NCI-H524 treated with DMSO at 0.1 percent for 48 hours (cell line): ENCODE data around the gene CARMIL1.
"Not testable (repeated sequence)": the region's sequence is repeated elsewhere in the genome, so short reads cannot be mapped to it uniquely, and the experiment has no call there.

ENCODE experiments used
- DNase-seq: peaks from one replicate; lab custom pipeline; 2025; lab: John Stamatoyannopoulos, UW

CARMIL1 gene

DNA sequence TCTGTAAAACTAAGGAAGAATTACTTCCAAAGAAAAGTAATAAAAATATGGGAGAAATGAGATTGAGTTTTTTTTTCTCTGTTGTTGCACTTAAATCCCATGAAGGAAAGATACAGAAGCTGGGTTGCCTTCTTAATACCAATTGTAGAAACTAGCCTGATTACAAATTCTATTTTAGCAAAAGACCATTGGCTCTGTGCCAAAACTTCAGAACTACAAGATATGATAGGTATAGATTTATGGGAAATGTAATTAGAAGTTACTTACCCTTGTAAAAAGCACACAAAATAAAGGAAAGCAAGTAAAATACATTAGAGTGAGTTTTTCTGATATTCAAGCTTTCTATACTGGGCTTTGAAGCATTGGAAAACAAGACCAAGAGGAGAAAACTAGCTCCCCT is 299.4 kb downstream of the CARMIL1 start:
- no peak for DNase-seq

DNA sequence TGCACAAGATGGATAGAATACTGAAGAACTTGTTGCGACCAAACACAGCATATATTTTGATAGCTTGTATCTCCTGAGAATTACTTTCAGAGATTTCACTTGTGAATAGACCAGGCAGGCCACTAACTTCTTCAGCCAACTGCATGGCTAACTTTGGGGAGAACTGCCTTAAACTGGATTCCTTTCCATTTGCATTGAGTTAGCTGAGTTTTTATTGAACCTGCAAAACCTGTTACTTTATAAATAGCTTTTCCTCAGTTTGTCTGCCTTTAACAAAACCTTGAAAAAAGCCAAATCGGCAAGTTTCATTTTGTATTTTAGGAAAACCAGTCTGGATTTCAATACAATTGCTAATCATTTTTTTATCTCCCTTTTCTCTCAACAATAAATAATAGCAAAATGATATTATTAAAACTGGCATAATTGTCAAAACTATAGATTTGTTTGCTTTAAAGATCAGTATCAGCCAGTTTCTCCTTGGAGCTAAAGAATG is 300.3 kb downstream of the CARMIL1 start:
- no peak for DNase-seq

DNA sequence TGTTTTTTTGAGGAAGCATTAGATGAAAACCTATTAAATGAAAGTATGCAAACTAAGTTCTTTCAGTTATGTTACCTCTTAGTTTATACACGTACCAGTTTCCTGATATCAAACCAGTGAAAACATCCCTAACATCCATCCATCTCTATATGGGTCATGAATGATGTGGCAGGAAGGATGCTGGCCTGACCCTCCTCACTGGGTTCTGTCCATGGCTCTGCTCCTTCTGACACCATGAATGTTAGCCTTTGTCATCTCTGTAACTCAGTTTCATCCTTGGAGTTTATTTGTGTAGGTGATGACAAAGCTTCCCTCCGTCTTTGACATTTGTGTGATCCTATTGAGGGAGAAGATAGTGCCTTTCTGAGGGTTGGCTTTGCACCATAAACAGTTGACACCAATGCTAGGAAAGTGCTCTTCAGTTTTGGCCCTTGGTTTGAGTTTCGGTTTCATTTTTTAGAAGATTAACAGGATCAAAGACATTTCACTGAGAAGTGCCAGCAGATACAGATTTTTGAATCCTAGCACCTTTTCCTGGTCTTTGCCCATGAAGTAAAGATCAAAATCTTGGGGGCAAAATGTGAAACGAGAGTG is 300.8 kb downstream of the CARMIL1 start:
- DNase-seq, result no peak

DNA sequence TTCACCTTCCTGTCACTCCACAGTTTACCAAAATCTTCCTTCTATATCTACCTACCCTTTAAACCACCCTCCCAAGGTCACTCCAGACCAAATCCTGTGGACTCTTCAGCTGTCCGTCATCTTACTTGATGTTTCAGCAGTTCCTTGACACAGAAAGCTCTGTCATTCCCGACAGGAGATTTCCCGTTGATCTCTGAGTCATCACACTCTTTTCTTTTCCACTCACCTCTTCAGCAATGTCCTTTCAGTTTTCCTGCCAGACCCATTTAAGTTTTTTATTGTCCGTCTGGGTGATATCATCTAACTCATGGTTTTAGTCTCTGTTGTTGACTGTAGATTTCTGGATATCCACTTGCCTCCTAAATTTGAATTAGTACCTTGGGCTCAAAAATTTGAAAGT is 302.9 kb downstream of the CARMIL1 start:
- DNase-seq, result no peak

DNA sequence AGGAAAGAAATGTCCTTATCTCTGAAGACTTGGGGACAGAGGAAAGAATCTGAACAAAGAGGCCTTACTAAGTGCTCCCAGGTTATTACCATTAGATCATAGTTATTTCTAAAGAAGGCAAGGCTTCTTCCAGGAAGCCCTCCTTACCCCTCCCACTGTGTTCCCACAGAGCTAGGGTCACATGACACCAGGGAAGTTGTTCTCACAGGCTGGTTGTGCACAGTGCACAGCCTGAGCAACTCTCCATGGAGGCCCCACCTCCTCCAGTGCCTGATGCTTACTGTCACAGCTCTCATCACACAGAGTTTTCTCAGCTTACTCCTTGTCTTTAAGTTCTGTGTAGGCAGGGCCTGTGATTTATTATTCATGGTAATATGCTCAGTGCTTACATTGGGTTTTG is 303.9 kb downstream of the CARMIL1 start:
- no peak for DNase-seq

DNA sequence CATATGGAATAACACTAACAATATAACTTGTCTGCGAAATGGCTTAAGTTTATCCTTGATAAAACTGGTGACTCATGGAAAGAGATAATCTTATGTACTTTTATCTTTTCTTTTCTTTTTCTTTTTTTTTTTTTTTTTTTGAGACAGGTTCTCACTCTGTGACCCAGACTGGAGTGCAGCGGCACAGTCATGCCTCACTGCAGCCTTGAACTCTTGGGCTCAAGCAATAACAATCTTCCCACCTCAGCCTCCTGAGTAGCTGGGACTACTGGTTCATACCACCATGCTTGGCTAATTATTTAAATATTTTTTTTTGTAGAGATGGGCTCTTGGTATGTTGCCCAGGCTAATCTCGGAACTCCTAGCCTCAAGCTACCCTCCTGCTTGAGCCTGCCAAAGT is 304.7 kb downstream of the CARMIL1 start:
- DNase-seq, result no peak

DNA sequence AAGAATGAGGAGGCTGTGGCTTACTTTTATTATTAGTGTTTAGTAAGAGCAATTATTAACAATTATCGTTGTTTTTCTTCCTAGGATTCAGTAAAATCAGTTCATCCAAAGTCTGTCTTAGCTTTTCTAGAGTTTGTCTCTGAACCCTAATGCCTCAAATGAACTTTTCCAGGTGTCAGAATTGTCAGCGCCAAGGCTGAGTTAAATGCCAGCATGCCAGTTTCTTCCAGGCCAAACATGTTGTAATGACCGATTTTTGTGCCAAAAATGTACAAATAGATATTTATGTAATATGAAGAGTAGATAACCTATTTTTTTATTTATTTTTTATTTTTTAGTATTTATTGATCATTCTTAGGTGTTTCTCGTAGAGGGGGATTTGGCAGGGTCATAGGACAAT is 306.1 kb downstream of the CARMIL1 start:
- DNase-seq, result no peak

DNA sequence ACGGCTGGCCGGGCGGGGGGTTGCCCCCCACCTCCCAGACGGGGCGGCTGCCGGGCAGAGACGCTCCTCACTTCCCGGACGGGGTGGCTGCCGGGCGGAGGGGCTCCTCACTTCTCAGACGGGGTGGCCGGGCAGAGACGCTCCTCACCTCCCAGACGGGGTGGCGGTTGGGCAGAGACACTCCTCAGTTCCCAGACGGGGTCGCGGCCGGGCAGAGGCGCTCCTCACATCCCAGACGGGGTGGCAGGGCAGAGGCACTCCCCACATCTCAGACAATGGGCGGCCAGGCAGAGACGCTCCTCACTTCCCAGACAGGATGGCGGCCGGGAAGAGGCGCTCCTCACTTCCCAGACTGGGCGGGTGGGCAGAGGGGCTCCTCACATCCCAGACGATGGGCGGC is 306.9 kb downstream of the CARMIL1 start:
- not testable (repeated sequence) for DNase-seq

DNA sequence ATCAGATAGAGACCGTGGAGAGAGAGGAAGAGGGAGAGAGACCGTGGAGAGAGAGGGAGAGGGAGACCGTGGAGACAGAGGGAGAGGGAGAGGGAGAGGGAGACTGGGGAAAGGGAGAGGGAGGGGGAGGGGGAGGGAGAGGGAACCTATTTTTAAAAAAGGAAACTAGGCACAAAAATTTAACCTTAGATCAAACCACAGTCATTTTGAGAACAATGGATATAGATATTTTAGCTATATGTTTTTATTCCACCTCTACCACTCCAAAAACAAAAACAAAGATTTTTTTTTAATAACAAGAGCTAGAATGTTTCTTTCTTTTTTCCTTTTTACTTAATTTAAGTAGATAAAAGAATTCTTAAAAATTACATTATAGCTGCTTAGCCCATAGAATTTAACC is 307.8 kb downstream of the CARMIL1 start:
- no peak for DNase-seq

DNA sequence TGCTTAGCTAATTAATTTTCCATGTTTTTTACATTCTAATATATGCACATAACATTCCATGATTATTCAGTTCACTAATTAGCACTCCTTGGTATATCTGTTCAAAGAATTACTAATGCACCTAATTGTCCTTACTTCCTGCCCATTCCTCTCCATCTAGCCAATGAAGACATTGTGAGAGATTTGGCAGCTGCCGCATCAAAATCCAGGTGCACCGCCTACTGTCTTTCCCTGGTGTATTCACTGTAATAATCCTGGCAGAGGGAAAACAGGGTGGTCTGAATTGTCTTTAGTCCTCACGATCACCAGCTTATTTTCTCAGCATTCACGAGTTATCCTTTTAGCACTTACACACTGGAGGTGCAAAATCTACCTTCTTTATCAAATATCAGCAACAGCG is 311.8 kb downstream of the CARMIL1 start:
- DNase-seq, result no peak

DNA sequence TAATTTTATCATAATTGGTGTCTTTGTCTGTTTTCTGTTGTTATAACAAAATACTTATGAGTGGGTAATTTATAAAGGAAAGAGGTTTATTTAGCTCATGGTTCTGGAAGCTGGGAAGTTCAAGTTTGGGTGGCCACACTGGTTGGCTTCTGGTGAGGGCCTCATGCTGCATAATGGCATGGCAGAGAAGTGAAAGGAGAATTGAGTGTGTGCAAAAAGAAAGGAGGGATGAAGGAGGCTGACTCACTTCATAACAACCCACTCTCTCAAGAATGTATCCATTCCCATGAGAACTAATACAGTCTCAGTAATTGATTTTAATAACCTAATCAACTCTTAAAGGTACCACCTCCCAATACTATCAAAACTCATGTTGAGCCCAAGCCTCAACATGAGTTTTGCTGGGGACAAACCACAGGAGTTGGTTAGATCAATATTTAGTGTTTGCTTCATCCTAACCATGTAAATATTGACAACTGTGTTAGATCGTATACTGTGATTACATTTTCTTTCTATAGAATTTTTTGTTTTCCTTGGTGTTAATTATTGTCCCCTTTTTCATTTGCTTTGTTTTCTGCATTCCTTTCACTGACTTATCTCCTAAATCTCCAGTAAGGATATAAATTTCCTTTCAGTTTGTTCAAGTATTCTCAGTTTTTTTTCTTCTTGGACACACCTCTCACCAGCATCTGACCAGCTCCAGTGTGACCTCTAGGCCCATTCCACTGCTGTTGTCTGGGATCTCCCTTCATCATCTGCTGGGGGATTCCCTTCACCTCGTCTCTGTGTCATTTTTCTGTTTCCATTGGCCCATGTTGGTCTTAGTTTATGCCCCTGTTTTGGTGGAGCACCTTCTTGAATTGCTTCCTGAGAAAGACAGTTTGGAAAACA is 318.0 kb downstream of the CARMIL1 start:
- DNase-seq, result no peak

DNA sequence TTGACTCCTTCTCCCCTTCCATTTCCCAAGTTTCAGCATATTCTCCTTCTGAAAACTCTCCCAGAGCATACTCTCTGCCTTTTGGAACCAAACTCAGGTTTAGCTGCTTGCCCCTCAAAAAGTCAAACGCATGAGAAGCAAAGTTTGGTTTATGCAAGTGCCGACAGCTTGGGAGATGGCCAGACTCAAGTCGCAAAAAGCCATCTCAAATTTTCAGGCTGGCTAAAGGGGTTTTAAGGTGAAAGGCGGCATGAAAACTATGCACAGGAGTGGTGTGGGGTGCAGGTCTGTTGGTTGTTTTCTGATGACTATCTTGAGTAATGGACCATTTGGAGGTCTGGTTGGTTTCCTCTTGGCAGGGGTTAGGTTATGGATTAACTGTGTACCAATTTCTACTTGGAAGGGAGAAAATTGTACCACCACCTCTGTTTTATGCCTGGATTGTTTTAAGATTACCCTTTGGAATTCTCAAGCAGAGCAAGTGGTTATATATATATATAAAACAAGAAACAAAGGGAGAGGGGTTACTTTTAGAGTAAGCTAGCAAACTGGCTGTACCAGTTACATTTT is 320.4 kb downstream of the CARMIL1 start:
- no peak for DNase-seq

DNA sequence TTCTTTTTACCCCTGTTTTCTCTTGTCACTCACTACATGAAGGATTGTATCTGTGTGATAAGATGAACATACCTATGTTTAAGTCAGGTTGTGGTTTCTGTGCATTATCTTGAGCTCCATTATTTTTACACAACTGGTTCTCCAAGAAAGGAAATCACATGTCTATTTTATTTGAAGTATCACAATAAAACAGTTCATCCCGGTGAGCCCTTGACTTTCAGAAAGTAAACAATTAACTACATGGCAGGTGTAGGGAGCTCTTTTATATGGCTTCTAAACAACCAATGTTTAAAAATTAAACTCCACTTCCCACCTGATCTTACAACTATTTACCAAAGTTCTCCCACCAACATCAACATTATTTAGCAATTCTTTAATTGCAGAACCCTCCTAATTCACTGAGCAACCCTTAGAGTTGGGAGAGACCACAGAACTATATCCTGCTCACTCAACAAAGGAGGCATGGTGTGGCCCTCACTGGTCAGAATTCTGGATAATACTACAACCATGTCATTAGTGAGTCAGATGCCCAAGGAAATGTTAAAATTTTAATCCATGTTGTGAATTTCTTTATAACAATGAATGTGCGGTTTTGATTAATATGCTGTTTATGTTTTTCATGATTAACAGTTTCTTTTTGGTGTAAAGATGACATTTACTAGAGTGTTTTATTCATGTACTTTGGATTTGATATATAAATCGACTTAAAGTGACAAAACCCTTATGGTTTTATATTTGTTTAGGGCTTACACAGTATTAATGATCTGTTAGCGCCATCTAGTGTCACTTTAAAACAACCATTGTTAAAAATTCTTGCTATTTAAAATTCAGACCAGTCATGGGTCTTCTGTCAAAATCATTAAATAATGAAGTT is 322.9 kb downstream of the CARMIL1 start:
- peak; percentile 9 for DNase-seq

DNA sequence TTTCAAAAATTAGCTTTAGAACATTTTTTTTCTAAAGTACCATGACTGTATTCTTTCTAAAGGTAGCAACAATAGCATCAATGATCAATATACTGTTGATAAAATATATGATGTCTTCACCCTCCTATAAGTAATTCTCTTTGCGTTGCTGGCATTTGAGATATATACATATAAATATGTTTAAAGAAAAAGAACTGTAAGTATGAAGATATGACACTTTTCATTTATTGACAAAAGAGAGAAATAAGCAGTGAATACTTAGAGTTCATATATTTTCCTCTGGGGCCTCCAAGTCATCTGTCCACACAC is 323.5 kb downstream of the CARMIL1 start:
- no peak for DNase-seq

DNA sequence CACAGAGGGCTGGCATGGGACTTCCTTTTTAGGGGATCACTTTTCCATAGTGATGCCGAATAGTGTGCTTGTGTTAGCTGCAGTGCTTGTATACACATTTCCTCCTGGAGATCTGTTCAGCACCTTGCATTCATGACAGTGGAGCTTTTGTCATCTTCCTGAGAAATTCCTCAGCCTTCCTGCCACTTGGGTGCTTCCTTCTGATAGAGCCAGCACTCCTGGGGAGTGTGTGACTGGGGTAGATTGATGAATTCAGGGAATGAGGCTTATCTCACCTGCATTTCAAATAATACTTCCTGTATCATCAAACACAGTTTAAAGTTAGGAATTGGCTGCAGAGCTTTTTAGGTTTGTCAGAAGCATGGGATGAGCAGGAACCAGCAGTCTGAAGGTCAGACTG is 324.1 kb downstream of the CARMIL1 start:
- no peak for DNase-seq

DNA sequence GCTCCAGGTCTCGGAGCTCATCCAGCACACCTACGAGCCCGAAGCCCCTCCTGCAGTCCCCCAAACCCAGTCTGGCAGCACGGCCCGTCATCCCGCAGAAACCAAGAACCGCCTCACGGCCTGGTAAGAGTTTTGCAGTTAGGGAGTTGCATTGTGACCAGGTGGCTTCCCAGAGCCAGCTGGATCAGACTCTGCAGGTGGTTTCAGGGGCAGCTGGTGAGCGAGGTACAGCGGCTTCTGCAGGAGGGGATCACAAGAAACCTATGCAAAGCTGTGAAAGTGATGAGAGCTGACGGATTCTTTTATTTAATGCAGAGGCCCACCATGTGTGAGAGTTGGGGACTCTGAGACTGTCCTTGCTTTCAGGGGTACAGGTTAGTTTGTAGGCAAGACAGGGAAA is 327.0 kb downstream of the CARMIL1 start:
- DNase-seq, result no peak

DNA sequence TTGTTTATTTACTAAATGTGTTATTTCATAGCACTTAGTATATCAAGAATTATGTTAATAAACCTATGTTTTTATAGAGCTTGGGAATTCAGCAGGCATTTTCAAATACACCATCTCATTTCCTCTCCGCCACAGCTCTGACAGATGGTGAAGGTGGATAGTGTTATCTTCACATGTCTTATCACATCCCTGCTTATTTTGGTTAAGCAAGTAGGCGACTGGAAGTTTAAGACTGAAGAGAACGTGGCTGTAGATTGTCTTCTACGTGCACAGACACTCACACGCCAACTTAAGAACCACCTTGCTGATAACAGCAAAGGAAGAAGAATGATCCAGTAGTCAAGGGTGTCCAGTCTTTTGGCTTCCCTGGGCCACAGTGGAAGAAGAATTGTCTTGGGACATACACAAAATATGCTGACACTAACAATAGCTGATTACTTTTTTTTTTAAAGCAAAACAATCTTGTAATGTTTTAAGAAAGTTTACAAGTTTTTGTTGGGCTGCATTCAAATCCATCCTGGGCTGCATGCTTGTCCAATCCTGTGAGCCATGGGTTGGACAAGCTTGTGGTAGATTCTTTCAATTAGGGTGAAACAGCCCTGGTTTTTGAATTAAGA is 329.5 kb downstream of the CARMIL1 start:
- DNase-seq, result no peak

DNA sequence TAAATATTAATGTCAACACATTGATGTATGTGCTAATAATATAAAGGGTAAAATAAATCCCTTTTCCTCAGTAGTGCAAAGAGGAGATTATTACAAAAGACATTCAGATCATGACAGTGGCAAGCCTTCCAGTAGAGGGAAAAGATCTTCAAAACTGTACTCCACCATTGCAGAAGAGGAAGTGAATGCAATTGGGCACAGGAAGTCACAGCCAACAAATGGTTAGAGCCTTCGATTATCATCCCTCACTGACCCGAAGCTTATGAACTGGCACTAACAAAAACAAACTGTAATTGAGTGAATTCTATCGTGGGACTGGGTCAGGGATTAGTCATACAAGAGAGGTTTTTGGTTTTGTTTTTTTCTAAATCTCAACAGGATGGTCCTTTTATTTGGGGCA is 333.5 kb downstream of the CARMIL1 start:
- DNase-seq, result no peak

DNA sequence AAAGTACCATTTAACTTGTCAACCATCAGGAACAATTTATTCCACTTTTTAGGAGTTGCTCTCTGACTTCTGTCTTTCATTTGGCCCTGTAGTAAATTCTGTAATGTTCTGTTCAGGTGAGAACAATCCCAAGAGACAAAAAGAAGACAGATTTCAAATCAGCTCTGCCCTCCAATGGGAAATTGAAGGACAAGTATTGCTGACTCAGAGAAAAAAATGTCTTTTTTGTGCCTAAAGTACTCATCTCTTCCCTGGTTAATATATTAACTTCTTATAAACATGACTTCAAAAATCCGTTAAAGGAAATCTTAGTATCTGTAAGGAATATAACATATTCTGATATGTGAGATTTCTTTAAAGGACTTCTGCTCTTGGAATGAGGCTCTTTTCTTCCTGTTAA is 334.2 kb downstream of the CARMIL1 start:
- DNase-seq, result no peak

DNA sequence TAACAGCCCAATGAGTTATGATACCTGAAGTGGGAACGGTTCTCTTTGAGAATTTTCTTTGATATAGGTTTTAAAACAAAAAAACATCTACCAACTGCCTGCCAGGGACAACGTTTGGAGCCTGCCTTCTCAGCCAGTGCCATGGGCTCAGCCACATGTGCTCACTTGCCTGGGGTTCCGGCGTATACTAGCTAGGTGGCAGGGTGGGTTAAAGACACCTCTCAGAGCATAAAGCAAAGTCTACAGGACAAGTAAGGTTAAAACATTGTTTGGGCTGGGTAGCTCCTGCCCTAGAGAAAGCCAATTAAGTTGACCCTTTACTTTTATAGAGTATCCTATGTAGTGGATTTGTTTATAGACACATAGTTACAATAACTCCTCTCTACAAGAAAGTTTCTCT is 334.9 kb downstream of the CARMIL1 start:
- DNase-seq, result no peak

DNA sequence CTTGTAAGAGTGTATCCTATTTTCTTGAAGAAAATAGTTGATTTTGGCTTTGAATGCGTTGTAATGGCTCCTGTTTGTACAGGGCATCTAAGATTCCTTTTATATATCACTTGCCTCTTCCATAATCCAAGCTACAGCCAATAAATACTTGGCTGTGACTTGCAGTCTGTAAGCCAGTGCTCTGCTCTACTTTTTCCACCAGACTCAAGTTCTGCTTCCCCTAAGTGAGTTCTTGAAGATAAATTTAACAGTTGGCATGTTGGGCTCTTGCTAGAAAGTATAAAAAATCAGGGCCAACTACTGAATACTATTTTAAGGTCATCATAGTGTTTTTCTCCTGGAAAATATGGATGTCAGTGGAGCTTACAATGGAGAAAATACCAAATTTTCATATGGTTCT is 336.3 kb downstream of the CARMIL1 start:
- DNase-seq, result no peak

DNA sequence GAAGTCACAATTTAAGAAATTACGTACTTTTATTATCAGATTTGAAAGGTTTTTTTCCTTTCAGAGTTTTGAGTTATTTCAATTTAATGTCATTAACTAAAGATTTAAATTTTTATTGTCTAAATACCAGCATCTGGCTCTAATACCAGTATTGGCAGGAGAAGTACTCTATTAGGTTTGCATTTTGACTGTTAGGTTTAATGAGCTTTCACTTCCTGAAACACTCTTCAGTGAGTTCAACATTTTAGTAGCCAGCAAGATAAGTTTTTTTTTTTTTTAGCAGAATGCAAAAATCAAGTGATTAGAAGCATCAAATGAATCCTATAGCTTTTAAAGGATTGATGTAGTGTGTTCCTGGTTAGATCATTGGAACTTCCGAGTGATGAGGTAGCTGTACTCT is 338.8 kb downstream of the CARMIL1 start:
- DNase-seq, result no peak
